Stimulated activated CD4-positive, alpha-beta T cell treated with anti-CD3 and anti-CD28 coated beads, Interleukin-15, amount 100 ng/mL, for 48 hours (primary cell): ENCODE data around the gene EEF2.
A peak's percentile ranks its signal among the peaks of the same experiment; 100 is the strongest.
"Not testable (repeated sequence)": the region's sequence is repeated elsewhere in the genome, so short reads cannot be mapped to it uniquely, and the experiment has no call there.

Experiments
- DNase-seq, 2 donors: peaks; one replicate each; pipeline ENCODE4 v3.0.0-alpha.2; 2020; ENCODE audit warnings: low read depth in 2 of 2

The EEF2 gene

GRCh38 chr19:4014541-4015491 is 29.6 kb upstream of the EEF2 start:
- DNase-seq: peak in 1 of 2 donors; percentile 14

DNA sequence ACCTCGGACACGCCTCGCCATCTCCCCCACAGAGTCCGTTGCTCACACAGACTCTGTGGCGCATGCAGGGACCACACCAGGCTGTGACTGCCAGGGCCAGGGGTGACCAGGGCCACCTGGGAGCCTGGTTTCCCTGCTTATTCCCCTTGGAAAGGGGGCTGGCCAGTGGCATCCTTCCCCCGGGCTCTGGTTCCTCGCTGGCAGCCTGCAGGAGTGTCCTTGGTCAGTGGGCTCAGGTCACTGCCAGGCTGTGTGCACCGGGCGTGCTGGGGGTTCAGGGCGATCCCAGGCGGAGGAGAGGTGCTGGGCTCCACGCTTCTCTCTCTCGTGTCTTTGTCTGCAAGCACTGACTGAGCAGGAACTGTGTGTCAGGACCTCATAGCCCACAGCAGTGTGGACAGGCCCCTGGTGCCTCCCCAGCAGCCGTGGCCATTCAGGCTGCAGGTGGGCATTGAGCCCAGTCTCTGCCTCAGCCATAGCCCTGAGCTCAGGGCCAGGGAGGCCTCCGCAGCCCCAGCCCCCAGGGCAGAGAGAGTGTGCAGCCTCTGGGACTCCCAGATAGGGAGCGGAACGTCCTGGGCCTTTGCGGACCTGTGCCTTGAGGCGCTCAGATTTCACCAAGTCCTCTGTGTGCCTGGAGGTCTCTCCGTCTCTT is 28.8 kb upstream of the EEF2 start:
- no peak for DNase-seq

- DNase-seq: no peak
Measured at GRCh38 chr19:4012975-4013634, 27.8 kb upstream of the EEF2 start.

DNA sequence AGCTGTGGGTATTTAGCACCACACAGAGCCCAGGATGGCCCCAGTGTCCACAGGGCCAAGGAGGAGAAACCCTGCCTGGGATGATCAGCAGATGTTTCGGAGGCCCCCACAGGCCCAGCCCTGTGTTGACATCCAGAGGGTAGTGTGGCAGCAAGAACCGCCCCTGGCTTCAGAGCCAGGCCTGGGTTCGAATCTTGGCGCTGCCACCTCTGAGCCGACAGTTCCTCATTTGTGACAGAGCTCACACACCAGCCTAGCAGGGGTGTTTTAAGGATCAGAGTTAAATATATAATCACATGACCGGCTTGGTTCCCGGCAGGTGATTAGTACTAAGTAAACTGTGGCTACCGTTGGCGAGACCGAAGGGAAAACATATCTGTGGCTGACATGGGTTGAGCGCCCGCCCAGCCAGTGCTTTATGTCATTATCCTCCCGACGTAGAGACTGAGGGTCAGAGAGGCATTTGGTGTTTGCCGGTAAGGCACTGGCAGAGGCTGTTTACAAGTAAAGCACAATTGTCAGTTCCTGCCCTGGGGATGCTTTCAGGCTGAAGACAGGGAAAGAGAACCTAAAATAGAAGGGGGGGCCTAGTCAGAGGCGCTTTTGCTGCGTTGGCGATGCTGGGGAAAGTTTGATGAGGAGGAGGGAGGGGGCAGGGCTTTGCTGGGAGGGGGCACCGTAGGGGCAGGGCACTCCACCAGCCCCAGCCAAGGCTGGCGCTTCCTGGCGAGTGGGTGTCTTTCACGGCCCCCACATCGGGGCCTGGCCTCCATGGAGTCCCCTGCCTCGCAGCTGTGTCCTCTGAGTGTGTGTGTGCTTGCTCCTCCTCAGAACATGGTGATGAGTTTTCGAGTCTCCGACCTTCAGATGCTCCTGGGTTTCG is 27.1 kb upstream of the EEF2 start:
- DNase-seq: no peak

DNA sequence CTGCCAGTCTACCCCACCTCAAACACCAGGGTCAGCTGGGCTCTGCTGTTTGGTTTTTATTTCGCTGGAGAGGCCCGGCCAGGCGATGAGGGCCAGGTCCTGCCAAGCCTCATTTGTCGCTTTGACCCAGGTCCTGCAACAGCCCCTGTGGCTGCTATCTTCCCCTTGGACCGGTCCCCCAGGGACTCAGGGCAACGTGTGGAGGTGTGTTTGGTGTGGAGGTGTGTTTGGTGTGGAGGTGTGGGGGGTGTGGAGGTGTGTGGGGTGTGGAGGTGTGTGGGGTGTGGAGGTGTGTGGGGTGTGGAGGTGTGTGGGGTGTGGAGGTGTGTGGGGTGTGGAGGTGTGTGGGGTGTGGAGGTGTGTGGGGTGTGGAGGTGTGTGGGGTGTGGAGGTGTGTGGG is 26.2 kb upstream of the EEF2 start:
- not testable (repeated sequence) for DNase-seq

GRCh38 chr19:4010808-4011110 is 25.5 kb upstream of the EEF2 start:
- no peak for DNase-seq

GRCh38 chr19:4009990-4010807 is 24.9 kb upstream of the EEF2 start:
- no peak for DNase-seq

DNA sequence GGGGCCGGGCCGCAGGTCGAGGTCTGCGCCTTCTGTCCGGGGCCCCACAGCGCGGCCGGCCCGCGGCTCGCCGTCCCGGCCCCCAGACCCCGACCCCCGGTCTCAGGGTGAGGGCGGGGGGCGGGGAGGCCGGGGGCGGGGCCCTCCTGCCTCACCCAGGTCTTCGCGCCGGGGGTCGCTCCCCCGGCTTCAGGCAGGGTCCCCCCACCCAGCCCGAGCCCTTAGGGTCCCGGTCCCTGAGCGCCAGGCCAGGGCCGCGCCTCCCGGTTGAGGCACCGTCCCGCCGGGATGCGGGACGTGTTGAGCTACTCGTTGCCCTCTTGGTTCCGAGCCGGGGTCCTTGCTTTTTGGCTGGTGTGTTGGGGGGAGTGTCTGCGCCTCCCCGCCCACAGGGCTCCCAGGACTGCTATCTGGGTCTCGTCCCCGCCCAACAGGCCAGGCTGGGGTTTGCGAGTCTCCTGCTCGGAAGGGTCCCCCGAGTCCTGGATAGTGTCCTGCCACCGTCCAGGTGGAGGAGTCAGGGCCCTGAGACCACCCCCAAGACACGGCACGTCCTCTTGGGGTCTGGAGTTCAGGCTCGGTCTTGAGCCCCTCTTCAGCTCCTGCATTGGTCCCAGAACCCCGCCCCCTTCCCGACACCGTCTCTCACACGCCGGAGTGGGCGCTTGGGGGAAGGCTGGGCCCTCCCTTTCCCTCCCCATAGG is 22.7 kb upstream of the EEF2 start:
- no peak for DNase-seq

- peak; percentile 86 to 97 for DNase-seq
Measured at GRCh38 chr19:4007021-4007835, 22.0 kb upstream of the EEF2 start, which contains the start of gene PIAS4. PIAS4 (plus strand) TSS chr19:4007736; CDS start chr19:4007761, 25 bp downstream.

- not testable (repeated sequence) for DNase-seq
Measured at GRCh38 chr19:4005436-4005835, 20.2 kb upstream of the EEF2 start.

DNA sequence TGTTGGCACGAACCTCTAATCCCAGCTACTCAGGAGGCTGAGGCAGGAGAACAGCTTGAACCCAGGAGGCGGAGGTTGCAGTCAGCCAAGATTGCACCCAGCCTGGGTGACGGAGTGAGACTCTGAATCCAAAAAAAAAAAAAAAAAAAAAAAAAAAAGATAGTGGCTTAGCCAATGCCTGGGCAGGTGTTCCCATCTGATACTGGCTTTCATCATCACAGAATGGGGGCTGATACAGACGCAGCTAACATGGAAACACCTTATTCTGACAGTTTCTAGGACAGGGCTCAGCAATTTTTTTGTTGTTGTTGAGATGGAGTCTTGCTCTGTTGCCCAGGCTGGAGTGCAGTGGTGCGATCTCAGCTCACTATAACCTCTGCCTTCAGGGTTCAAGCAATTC is 15.5 kb upstream of the EEF2 start:
- not testable (repeated sequence) for DNase-seq

DNA sequence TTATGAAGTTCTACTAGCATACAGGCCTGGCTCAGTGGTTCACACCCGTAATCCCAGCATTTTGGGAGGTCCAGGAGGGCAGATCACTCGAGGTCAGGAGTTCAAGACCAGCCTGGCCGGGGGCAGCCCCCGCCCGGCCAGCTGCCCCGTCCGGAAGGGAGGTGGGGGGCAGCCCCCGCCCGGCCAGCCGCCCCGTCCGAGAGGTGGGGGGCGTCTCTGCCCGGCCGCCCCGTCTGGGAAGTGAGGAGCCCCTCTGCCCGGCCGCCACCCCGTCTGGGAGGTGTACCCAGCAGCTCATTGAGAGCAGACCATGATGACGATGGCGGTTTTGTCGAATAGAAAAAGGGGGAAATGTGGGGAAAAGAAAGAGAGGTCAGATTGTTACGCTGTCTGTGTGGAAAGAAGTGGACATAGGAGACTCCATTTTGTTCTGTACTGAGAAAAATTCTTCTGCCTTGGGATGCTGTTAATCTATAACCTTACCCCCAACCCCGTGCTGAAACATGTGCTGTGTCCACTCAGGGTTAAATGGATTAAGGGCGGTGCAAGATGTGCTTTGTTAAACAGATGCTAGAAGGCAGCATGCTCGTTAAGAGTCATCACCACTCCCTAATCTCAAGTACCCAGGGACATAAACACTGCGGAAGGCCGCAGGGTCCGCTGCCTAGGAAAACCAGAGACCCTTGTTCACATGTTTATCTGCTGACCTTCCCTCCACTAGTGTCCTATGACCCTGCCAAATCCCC is 13.6 kb upstream of the EEF2 start:
- DNase-seq: not testable (repeated sequence)

DNA sequence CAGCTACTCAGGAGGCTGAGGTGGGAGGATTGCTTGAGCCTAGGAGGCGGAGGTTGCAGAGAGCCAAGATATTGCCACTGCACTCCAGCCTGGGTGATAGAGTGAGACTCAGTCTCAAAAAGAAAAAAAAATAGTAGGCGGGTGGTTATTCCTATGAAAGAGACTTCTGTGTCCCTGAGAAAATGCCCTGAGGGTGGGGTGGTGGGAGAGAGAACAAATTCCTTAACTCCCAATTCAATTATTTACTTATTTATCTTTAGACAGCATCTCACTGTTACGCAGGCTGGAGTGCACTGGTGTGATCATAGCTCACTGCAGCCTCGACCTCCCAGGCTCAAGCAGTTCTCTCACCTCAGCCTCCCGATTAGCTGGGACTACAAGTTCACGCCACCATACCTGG is 10.3 kb upstream of the EEF2 start:
- no peak for DNase-seq

DNA sequence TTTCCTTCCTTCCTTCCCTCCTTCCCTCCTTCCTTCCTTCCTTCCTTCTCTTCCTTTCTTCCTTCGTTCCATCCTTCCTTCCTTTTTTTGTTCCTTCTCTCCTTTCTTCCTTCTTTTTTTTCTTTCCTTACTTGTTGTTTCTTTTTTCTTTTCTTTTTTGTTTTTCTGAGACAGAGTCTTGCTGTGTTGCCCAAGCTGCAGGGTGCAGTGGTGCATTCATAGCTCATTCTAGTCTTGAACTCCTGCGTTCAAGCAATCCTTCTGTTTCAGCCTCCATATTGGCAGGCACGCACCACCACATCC is 5.5 kb upstream of the EEF2 start:
- DNase-seq: no peak

DNA sequence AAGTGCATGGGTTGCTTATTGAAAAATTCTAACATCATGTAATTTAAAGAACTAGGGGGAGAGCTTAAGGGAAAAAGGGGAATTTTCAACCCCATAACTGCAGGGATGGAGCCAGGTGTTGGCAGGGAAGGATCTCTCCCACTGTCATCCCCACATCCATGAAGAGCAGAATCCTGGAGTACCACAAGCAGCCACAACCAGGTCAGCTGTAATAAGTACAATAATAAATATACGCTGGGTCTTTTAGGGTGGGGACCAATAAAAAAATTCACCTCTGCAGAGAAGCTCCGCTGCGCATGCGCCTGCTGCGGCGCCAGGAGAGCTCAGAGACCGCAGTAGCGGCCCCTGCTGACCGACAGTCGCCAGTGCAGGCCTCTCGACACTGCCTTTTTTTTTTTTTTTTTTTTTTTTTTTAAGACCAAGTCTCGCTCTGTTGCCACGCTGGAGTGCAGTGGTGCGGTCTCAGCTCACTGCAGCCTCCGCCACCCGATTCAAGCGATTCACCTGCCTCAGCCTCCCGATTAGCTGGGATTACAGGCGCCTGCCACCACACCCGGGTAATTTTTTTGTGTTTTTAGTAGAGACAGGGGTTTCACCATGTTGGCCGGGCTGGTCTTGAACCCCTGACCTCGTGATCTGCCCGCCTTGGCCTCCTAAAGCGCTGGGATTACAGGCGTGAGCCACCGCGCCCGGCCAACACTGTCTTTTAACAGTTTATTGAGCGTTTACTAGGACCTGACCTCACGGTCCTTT is 2.5 kb upstream of the EEF2 start:
- peak; percentile 82 for DNase-seq

DNA sequence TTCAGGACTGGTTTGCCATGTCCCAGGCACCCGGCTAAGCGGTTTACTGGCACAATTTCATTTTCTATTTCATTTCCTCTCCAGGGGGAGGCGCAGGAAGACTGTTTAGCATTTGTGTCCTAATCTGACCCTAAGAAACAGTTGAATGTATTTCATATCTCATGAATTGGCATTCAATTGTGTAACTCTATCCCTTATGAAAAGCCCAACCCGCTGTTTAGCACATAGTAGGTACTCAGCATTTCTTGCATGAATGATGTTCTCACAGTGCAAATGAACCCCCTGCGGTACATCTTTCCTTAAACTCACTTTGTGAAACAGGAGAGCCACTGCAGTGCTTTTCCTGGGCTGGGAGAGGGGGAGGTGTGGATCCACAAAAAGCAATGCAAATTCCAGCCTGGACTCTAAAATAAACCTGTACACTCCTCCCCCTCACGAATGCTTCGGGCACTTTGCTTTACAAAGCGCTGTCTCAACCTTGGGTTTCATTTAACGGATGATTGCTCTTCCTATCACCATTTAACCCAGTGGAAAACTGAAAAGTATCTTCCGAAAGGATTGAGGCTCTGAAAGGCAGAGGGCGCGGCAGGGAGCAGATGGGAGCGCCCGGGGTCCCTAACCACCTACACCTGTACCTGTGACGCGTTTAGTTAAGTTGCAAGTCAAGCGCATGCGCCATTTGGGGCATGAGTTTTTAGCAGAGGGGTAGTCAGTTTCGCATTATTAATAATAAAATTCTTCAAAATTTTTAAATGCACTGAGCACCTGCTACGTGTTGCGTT is 1.2 kb upstream of the EEF2 start:
- peak in 1 of 2 donors; percentile 40 for DNase-seq

GRCh38 chr19:3985643-3986259 is 488 bp upstream of the EEF2 start:
- DNase-seq: no peak
